Heart right ventricle (tissue), 16 donors: ENCODE measurements around the gene SCTR. TPM values are rescaled to one million over a fixed set of nuclear protein-coding genes. Genes with fewer than 3 reads are reported as not detected.

ENCODE experiments used
- ATAC-seq, 8 donors: fragments of 200-7000 bp; cut with Tn5 transposase; one replicate each; pipeline ENCODE4 v1.9.1; 2020; ENCODE audit warnings: mild to moderate bottlenecking in 8 of 8, moderate library complexity in 8 of 8, moderate number of reproducible peaks in 1 of 8
- DNase-seq, 2 donors: peaks; one replicate each; pipeline ENCODE4 v3.0.0-alpha.2; 2020
- H3K27ac ChIP-seq, 10 donors: fragments of 200-600 bp; sonication (generic) in 2 of 10; one replicate each; pipeline versions ENCODE4 v1.5.0 to v1.8.0; 2020 to 2022; ENCODE audit warnings: mild to moderate bottlenecking in 3 of 10
- H3K27me3 ChIP-seq, 7 donors: fragments of 200-600 bp; one replicate each; pipeline ENCODE4 v1.8.0; 2021 to 2022; ENCODE audit warnings: mild to moderate bottlenecking in 2 of 7
- H3K36me3 ChIP-seq, 9 donors: fragments of 200-600 bp; sonication (generic) in 1 of 9; one replicate each; pipeline versions ENCODE4 v1.5.0 to v1.8.0; 2020 to 2022; ENCODE audit warnings: mild to moderate bottlenecking in 2 of 9
- H3K4me1 ChIP-seq, 9 donors: fragments of 200-600 bp; sonication (generic) in 1 of 9; one replicate each; pipeline versions ENCODE4 v1.5.0 to v1.8.0; 2020 to 2022; ENCODE audit warnings: mild to moderate bottlenecking in 4 of 9
- H3K4me3 ChIP-seq, 10 donors: fragments of 200-600 bp; sonication (generic) in 2 of 10; one replicate each; pipeline versions ENCODE4 v1.5.0 to v1.8.0; 2020 to 2022; ENCODE audit warnings: mild to moderate bottlenecking in 7 of 10, moderate library complexity in 2 of 10
- H3K9me3 ChIP-seq, 11 donors: fragments of 200-600 bp in 10 of 11; sonication (generic) in 2 of 11; one replicate each; pipeline versions ENCODE4 v1.5.0 to v1.8.0; 2013 to 2022; ENCODE audit warnings: mild to moderate bottlenecking in 2 of 11, control low read depth in 1 of 11, moderate library complexity in 1 of 11
- WGBS, 2 donors: extraction: QIAGEN DNeasy Blood & Tissue Kit; methylation state at CpG; one replicate each; pipeline ENCODE4 v1.1.7; 2013; ENCODE audit warnings: inconsistent platforms in 1 of 2; 5-methylcytosine and 5-hydroxymethylcytosine counted together
- intact Hi-C, 10 donors: fragments of 100-400 bp; cut with DNase I; formaldehyde crosslinking; loops; one replicate each; pipeline versions ENCODE4 v1.11.1 to v1.14.2; 2022
- polyA plus RNA-seq, 2 donors: library from polyadenylated mRNA; stranded (reverse); fragments of 200-250 nt; gene quantifications; one replicate each; pipeline ENCODE4 v1.2.3, GENCODE V29; 2013
- total RNA-seq, 10 donors: library from RNA; stranded (reverse); fragmentation: NEBNext Ultra II Directional in 3 of 10; extraction: Animal tissue kit (Norgen Biotek cat#: 25700) in 3 of 10; gene quantifications; one replicate each; pipeline versions ENCODE4 v1.2.1 to v1.2.4, GENCODE V29; 2021 to 2023
- TF ChIP-seq, protein P1 (sequence below), 9 donors: fragments of 200-600 bp; sonication (generic) in 2 of 9; IDR thresholded peaks; one replicate each; pipeline versions ENCODE4 v1.5.0 to v1.8.0; 2021 to 2022; ENCODE audit warnings: antibody characterized with exemption in 9 of 9, mild to moderate bottlenecking in 5 of 9, moderate library complexity in 1 of 9
- donor health status: Arrhythmogenic right ventricular cardiomyopathy.
- donor health status: ischemic (EF 13 %, LVEDD 7.1; RV severe dilation, severe dysfunction).
- donor health status: healthy with polysubstance abuse.
- donor health status: DM: no; HTN: yes; CAD: no.
- donor health status: DM: no; HTN: no; CAD: no.
- donor health status: ischemic (EF 25% LVEDD 6.9; RV normal size, moderate dysfunction).
- donor health status: ischemic (EF 25% LVEDD 5.7; RV mildly dilated, moderate dysfunction).
- donor health status: healthy.
- donor health status: DM: yes; HTN: yes; CAD: no.
- donor health status: Ischemic cardiomyopathy.
- donor health status: ischemic (EF 35%, LVEDD 5.7; RV mildly dilated, moderate dysfunction).
- donor health status: nonischemic (EF 11% LVEDD 7.7; RV severe dilation, severe dysfunction).
- donor health status: DM: yes; HTN: yes; CAD: no.
- donor health status: PGD.
- donor health status: ischemic (EF 29% LVEDD 5.4; RV normal size, mild dysfunction).
- donor health status: nonischemic (EF 23%, LVEDD 6.1; RV moderate dilation, normal function).

The SCTR gene
- total and polyA plus RNA-seq, 12 donors: 0.10 to 1.4 (median 0.57) TPM; not detected in 2

DNA sequence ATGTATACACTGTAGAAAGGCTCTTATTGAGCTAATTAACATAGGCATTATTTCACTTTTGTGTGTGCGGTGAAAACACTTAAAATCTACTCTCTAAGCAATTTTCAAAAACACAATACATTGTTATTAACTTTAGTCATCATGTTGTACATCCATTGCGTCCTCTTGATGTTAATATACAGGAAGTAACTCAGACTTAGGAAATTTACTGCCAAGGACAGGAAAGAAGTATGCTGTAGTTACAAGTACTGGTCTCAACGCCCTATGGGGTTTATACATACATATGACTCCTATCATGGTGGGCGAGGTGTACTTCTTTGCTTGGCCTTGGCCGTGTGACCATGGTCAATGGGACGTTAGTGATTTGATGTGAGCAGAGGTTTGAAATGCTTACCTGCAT, 15.5 kb downstream of the SCTR start:
- ATAC-seq: no peak
- H3K36me3 ChIP-seq: no peaks in the 10 kb centered on the region
- H3K4me3 ChIP-seq: no peak overlapping the region
- peaks cover 0 to 6% (median 0%) of the 10 kb centered on the region in 7 donors for H3K27me3 ChIP-seq
- H3K9me3 ChIP-seq: no peaks in the 10 kb centered on the region
- intact Hi-C loops: no loop called here
- H3K4me1 ChIP-seq: no peaks in the 10 kb centered on the region
- 69 to 77% methylated on average over 6 of the region's 6 CpGs for WGBS, 2 donors
- no peak for DNase-seq
- TF ChIP-seq, protein P1, sequence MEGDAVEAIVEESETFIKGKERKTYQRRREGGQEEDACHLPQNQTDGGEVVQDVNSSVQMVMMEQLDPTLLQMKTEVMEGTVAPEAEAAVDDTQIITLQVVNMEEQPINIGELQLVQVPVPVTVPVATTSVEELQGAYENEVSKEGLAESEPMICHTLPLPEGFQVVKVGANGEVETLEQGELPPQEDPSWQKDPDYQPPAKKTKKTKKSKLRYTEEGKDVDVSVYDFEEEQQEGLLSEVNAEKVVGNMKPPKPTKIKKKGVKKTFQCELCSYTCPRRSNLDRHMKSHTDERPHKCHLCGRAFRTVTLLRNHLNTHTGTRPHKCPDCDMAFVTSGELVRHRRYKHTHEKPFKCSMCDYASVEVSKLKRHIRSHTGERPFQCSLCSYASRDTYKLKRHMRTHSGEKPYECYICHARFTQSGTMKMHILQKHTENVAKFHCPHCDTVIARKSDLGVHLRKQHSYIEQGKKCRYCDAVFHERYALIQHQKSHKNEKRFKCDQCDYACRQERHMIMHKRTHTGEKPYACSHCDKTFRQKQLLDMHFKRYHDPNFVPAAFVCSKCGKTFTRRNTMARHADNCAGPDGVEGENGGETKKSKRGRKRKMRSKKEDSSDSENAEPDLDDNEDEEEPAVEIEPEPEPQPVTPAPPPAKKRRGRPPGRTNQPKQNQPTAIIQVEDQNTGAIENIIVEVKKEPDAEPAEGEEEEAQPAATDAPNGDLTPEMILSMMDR (IDR thresholded peaks at IDR 0.05): no peak
- no peak overlapping the region for H3K27ac ChIP-seq

DNA sequence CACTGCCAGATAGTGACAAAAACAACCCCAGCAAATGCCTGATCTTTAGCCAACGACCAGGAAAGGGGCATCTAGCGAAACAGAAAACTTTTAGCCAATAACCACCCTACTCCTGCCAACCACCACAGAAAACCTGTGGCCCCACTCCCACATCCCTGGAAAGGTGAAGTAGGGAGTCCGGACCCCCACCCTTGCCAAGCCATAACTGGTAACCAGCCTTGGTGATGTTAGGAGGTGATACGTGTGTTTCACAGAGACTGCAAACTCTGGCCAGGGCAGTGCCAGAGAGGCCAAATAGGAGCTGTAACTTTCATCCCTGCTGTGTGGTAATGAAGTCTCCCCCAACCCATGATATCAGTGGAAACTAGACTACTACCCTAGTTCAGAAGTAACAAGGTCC, 27.6 kb downstream of the SCTR start:
- DNase-seq (no peak), ATAC-seq (peak in 1 of 8 donors; percentile 19)
- no peak overlapping the region for H3K4me3 ChIP-seq
- peaks cover 0 to 38% (median under 1%) of the 10 kb centered on the region in 11 donors for H3K9me3 ChIP-seq
- TF ChIP-seq, protein P1 (IDR thresholded peaks at IDR 0.05): no peak
- no peak overlapping the region for H3K27ac ChIP-seq
- 70 to 78% methylated on average over 4 of the region's 4 CpGs for WGBS, 2 donors
- H3K36me3 ChIP-seq: no peaks in the 10 kb centered on the region
- H3K27me3 ChIP-seq: peaks cover 0 to 9% (median 3%) of the 10 kb centered on the region in 7 donors
- peaks cover 0 to 8% (median 0%) of the 10 kb centered on the region in 9 donors for H3K4me1 ChIP-seq
- intact Hi-C loops: no loop called here

DNA sequence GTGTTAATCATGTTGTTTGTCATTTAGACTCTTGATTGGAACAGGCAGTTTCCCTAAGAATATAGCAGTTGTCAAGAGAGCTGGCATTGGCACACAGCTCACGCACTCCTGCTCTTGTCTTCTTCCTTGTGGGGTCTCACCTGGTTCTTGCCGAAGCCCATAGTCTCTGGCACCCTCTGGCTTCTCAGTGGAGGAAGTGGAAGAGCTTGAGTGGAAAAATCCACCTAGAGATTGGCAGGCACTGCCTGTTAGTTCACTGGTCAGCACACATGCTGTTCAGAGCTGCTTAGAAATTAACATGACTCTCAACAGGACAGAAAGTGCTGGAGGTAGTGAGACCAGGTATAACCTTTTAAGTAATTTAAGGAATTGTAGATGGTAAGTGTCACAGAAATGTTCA, 28.3 kb downstream of the SCTR start:
- ATAC-seq: peak in 6 of 8 donors; percentile 54 to 75 (median 69)
- intact Hi-C loops: no loop called here
- TF ChIP-seq, protein P1 (IDR thresholded peaks at IDR 0.05): peak in 7 of 9 donors; percentile 11 to 54 (median 34)

DNA sequence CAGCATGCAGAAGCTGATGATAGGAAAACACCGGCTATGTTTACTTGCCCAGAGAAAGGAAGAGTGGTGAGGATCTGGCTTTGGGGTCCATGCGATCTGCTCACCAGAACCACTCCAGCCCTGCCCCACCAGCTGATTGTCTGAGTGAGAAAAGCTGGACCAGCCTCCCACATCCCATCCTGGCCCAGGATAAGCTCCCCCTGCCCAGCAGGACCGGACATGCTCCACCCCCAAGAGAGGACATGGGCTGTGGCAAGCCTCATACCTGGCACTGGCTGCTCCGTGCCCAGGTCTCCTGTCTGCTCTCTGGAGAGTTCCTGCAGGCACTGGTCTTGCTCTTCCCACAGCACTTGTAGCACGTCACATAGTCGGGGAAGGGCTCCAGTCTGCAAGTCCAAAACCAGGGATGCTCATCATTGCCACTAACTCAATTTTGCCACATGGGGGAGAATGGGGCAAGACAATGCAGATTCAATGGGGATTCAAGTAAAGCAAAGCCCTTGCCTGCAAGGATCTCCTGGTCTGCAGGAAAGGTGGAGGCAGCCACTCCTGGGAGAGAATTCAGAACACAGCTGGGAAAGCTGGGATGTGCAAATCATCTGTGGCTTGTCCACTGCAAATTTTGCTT, 30.0 kb downstream of the SCTR start:
- TF ChIP-seq, protein P1 (IDR thresholded peaks at IDR 0.05): no peak
- peaks cover 0 to 14% (median 0%) of the 10 kb centered on the region in 11 donors for H3K9me3 ChIP-seq
- peak overlapping the region in 1 of 10 donors; percentile 31 for H3K27ac ChIP-seq
- intact Hi-C loops: no loop called here
- no peak overlapping the region for H3K4me3 ChIP-seq
- peaks cover 0 to 9% (median 0%) of the 10 kb centered on the region in 7 donors for H3K27me3 ChIP-seq
- 48 to 52% methylated on average over 6 of the region's 6 CpGs for WGBS, 2 donors
- no peaks in the 10 kb centered on the region for H3K36me3 ChIP-seq
- ATAC-seq: peak in 2 of 8 donors; percentile 15 to 40
- peaks cover 0 to 31% (median 9%) of the 10 kb centered on the region in 9 donors for H3K4me1 ChIP-seq
- no peak for DNase-seq

More for the DNA sequence above, 28.3 kb downstream of the SCTR start:
- Histone ChIP-seq H3K4me3 (no peak overlapping the region), H3K27me3 (peaks cover 0 to 9% (median 3%) of the 10 kb centered on the region in 7 donors), H3K4me1 (peaks cover 0 to 15% (median 4%) of the 10 kb centered on the region in 9 donors), H3K27ac (no peak overlapping the region), H3K36me3 (no peaks in the 10 kb centered on the region), H3K9me3 (peaks cover 0 to 31% (median 0%) of the 10 kb centered on the region in 11 donors)
- 54 to 56% methylated on average over 2 of the region's 2 CpGs for WGBS, 2 donors
- DNase-seq: no peak
